ENCODE measurements around the gene SLBP.

DNA sequence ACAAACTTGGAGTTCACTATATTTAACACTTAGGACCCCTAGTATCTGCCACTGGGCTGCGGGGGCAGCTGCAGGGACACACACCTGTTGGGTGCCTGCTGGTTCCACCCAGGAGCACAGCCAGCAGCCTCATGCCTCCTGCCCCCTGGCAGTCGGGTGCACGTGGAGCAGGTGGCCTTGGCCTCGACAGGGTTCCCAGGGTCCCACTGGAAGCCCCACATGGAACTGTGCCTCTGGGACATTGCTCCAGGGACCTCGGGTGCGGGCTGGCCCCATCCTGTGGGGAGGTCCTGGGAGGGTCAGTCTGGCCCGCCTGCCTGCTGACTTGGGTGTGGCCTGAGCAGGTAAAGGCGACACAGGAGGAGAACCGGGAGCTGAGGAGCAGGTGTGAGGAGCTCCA is 27.2 kb upstream of the SLBP start:
- TF ChIP-seq, protein P1, sequence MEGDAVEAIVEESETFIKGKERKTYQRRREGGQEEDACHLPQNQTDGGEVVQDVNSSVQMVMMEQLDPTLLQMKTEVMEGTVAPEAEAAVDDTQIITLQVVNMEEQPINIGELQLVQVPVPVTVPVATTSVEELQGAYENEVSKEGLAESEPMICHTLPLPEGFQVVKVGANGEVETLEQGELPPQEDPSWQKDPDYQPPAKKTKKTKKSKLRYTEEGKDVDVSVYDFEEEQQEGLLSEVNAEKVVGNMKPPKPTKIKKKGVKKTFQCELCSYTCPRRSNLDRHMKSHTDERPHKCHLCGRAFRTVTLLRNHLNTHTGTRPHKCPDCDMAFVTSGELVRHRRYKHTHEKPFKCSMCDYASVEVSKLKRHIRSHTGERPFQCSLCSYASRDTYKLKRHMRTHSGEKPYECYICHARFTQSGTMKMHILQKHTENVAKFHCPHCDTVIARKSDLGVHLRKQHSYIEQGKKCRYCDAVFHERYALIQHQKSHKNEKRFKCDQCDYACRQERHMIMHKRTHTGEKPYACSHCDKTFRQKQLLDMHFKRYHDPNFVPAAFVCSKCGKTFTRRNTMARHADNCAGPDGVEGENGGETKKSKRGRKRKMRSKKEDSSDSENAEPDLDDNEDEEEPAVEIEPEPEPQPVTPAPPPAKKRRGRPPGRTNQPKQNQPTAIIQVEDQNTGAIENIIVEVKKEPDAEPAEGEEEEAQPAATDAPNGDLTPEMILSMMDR (conservative IDR thresholded peaks at IDR 0.05 in 1 of 2, IDR thresholded peaks at IDR 0.05 in 1 of 2; ENCODE audit: low read depth in 1 of 2, low read length in 2 of 2), result no peak
- no peak for TF ChIP-seq EZH2 (IDR thresholded peaks at IDR 0.05; ENCODE audit: low read length, missing control alignments)

Data from fibroblast of lung (primary cell).